GM18526 (cell line): ENCODE data around the gene SLC2A6.

Experiments used
- POLR2A ChIP-seq: IDR thresholded peaks from 3 replicates; pipeline ENCODE4 v1.6.1; 2011; ENCODE audit not compliant: insufficient read length; ENCODE audit errors: extremely low read depth

SLC2A6 gene

GRCh38 chr9:133518706-133519449, 40.0 kb upstream of the SLC2A6 start:
- no peak for TF ChIP-seq POLR2A

- no peak for TF ChIP-seq POLR2A
These were observed 39.3 kb upstream of the SLC2A6 start for GRCh38 chr9:133518200-133518599.

- no peak for TF ChIP-seq POLR2A
These were observed 38.8 kb upstream of the SLC2A6 start for GRCh38 chr9:133517711-133518110.

- TF ChIP-seq POLR2A = no peak
These were observed 38.1 kb upstream of the SLC2A6 start for GRCh38 chr9:133516961-133517350.

- TF ChIP-seq POLR2A = no peak
These were observed 37.5 kb upstream of the SLC2A6 start for GRCh38 chr9:133516256-133516960.

- TF ChIP-seq POLR2A = no peak
These were observed 36.8 kb upstream of the SLC2A6 start for GRCh38 chr9:133515615-133516255.

- no peak for TF ChIP-seq POLR2A
These were observed 36.3 kb upstream of the SLC2A6 start for GRCh38 chr9:133515240-133515610.

- no peak for TF ChIP-seq POLR2A
These were observed 35.8 kb upstream of the SLC2A6 start for GRCh38 chr9:133514460-133515239.

GRCh38 chr9:133513214-133514100, 34.6 kb upstream of the SLC2A6 start:
- TF ChIP-seq POLR2A = no peak

- no peak for TF ChIP-seq POLR2A
These were observed 33.6 kb upstream of the SLC2A6 start for GRCh38 chr9:133512253-133513213.

GRCh38 chr9:133511607-133512006, 32.7 kb upstream of the SLC2A6 start:
- no peak for TF ChIP-seq POLR2A

- no peak for TF ChIP-seq POLR2A
These were observed 32.1 kb upstream of the SLC2A6 start for GRCh38 chr9:133510926-133511505.

GRCh38 chr9:133509179-133510083, 30.5 kb upstream of the SLC2A6 start:
- no peak for TF ChIP-seq POLR2A
